Left renal pelvis (tissue), 4 donors: Measurements from ENCODE around the gene NUP62. TPM values are rescaled to one million over a fixed set of nuclear protein-coding genes. Genes with fewer than 3 reads are reported as not detected.

ENCODE experiments used
- DNase-seq, 4 donors: peaks; one replicate each; pipeline ENCODE4 v3.0.0-alpha.2; 2013; ENCODE audit warnings: low read depth in 4 of 4, low spot score in 3 of 4
- polyA plus RNA-seq, 4 donors: library from polyadenylated mRNA; unstranded; fragments of 120-200 nt; gene quantifications; one replicate each; pipeline ENCODE4 v1.2.1, GENCODE V29; 2013; ENCODE audit not compliant: insufficient read length in 4 of 4

Gene NUP62
- polyA plus RNA-seq, 4 donors: 59.6 to 72.0 (median 61.1) TPM

- no peak for DNase-seq
Measured at GRCh38 chr19:49857838-49858087, 71.5 kb downstream of the NUP62 start.

DNA sequence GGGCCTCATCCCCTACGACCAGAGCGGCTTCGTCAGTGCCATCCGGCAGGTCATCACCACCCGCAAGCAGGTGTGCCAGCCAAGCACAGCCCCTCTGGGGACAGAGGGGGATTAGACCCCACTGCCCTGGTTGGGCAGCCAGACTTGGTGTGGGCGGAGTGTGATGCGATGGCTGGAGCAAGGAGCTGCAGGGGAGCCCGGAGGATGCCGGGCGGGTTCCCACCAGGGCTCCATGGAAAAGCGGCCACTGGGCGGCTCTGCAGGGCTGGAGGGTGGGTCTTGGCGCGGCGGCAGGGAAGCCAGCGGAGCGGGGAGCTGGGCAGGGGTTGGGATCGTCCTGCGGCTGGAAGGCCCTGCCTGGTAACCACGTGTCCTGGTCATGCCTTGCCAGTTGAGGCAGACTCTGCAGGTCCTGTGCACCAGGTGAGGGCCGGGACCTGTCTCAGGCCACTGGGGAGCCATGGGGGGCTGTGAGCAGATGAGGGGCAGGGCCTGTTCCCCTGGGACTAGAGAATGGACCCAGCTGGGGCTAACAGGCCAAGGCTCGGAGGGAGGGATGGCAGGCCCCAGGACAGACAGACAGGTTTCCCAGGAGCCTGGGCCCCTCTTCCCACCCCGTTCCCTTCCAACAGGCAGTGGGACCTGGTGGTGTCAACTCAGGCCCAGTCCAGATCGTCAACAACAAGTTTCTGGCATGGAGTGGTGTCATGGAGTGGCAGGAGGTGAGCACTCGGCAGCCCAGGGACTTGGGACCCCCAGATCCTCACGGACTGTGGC lies 72.1 kb downstream of the NUP62 start:
- no peak for DNase-seq

Other genes starting within 250 kb of the NUP62 start
- 1 to 10 TPM in 2 of 4 donors, under 1 TPM in 2; 0.74 to 2.1 (median 1.1) TPM for gene ADM5, start 239.9 kb downstream of the NUP62 start, polyA plus RNA-seq
- gene CPT1C, start 238.4 kb downstream of the NUP62 start, polyA plus RNA-seq: 10 to 100 TPM; 10.9 to 22.8 (median 16.1) TPM
- under 1 TPM in 3 of 4 donors, not detected in 1; 0.08 to 0.48 (median 0.09) TPM for gene TSKS, start 166.2 kb downstream of the NUP62 start, polyA plus RNA-seq
- gene AP2A1, start 162.5 kb downstream of the NUP62 start, polyA plus RNA-seq: 10 to 100 TPM; 45.5 to 74.1 (median 62.0) TPM
- gene FUZ, start 116.2 kb downstream of the NUP62 start, polyA plus RNA-seq: 10 to 100 TPM; 20.9 to 43.3 (median 35.5) TPM
- gene MED25, start 111.2 kb downstream of the NUP62 start, polyA plus RNA-seq: 10 to 100 TPM; 43.9 to 76.8 (median 64.9) TPM
- gene PTOV1, start 78.3 kb downstream of the NUP62 start, polyA plus RNA-seq: 100 to 1,000 TPM; 218 to 399 (median 268) TPM
- gene PNKP, start 61.9 kb downstream of the NUP62 start, polyA plus RNA-seq: 10 to 100 TPM; 35.5 to 97.3 (median 48.8) TPM
- gene AKT1S1, start 52.1 kb downstream of the NUP62 start, polyA plus RNA-seq: 10 to 100 TPM; 27.3 to 46.8 (median 32.0) TPM
- gene TBC1D17, start 51.8 kb downstream of the NUP62 start, polyA plus RNA-seq: 10 to 100 TPM; 35.2 to 64.9 (median 43.0) TPM
- gene IL4I1, start 32.6 kb downstream of the NUP62 start, polyA plus RNA-seq: 1 to 10 TPM; 1.4 to 3.4 (median 2.0) TPM
- gene ATF5, start 299 bp downstream of the NUP62 start, polyA plus RNA-seq: 10 to 100 TPM; 17.8 to 26.2 (median 20.8) TPM
- gene SIGLEC11, start 31.7 kb upstream of the NUP62 start, polyA plus RNA-seq: 10 to 100 TPM in 1 of 4 donors, 1 to 10 TPM in 3; 4.4 to 25.0 (median 5.5) TPM
- gene VRK3, start 95.9 kb upstream of the NUP62 start, polyA plus RNA-seq: 10 to 100 TPM; 31.4 to 54.8 (median 48.6) TPM
- gene ZNF473, start 96.5 kb upstream of the NUP62 start, polyA plus RNA-seq: 10 to 100 TPM; 10.7 to 16.4 (median 15.1) TPM
- under 1 TPM in 2 of 4 donors, not detected in 2; 0.27 to 0.34 TPM for gene IZUMO2, start 233.8 kb upstream of the NUP62 start, polyA plus RNA-seq